Stimulated activated CD4-positive, alpha-beta T cell treated with anti-CD3 and anti-CD28 coated beads, TNF-alpha, amount 100 ng/mL, for 1 hour (primary cell): ENCODE measurements around the gene PSAPL1.
"Not testable (repeated sequence)": the region's sequence is repeated elsewhere in the genome, so short reads cannot be mapped to it uniquely, and the experiment has no call there.

Experiments
- DNase-seq, 3 donors: peaks; one replicate each; pipeline ENCODE4 v3.0.0-alpha.2; 2020; ENCODE audit warnings: low read depth in 3 of 3, low spot score in 1 of 3

Gene PSAPL1

GRCh38 chr4:7458477-7458876, 23.7 kb upstream of the PSAPL1 start:
- no peak for DNase-seq

GRCh38 chr4:7458066-7458425, 23.3 kb upstream of the PSAPL1 start:
- no peak for DNase-seq

GRCh38 chr4:7457201-7458065, 22.7 kb upstream of the PSAPL1 start:
- no peak for DNase-seq

- not testable (repeated sequence) for DNase-seq
Observed at GRCh38 chr4:7452802-7453201, 18.1 kb upstream of the PSAPL1 start.

GRCh38 chr4:7451800-7452199, 17.1 kb upstream of the PSAPL1 start:
- no peak for DNase-seq

- DNase-seq = no peak
Observed at GRCh38 chr4:7451434-7451789, 16.7 kb upstream of the PSAPL1 start.

GRCh38 chr4:7450775-7451433, 16.2 kb upstream of the PSAPL1 start:
- no peak for DNase-seq

- no peak for DNase-seq
Observed at GRCh38 chr4:7448036-7448435, 13.3 kb upstream of the PSAPL1 start.

GRCh38 chr4:7447236-7447635, 12.5 kb upstream of the PSAPL1 start:
- no peak for DNase-seq

GRCh38 chr4:7444731-7445130, 10.0 kb upstream of the PSAPL1 start:
- no peak for DNase-seq

- DNase-seq = no peak
Observed at GRCh38 chr4:7444314-7444713, 9.6 kb upstream of the PSAPL1 start.

GRCh38 chr4:7442574-7443162, 7.9 kb upstream of the PSAPL1 start:
- no peak for DNase-seq

GRCh38 chr4:7441201-7441600, 6.5 kb upstream of the PSAPL1 start:
- no peak for DNase-seq

- DNase-seq = no peak
Observed at GRCh38 chr4:7439699-7440098, 5.0 kb upstream of the PSAPL1 start.

GRCh38 chr4:7436256-7436655, 1.5 kb upstream of the PSAPL1 start:
- DNase-seq = no peak

GRCh38 chr4:7435471-7436061, 836 bp upstream of the PSAPL1 start:
- DNase-seq = no peak

- DNase-seq = no peak
Observed at GRCh38 chr4:7434141-7434765, 477 bp downstream of the PSAPL1 start.

GRCh38 chr4:7433376-7434140, 1.2 kb downstream of the PSAPL1 start:
- no peak for DNase-seq

GRCh38 chr4:7432531-7433375, 2.0 kb downstream of the PSAPL1 start:
- DNase-seq = no peak
